GM12878 (cell line): ENCODE measurements around the gene TECTB. TPM values are rescaled to one million over a fixed set of nuclear protein-coding genes. Genes with fewer than 3 reads are reported as not detected.

ENCODE experiments used
- ATAC-seq: fragments of 200-7000 bp; cut with Tn5 transposase; 3 replicates; pipeline ENCODE4 v1.9.1; 2020; ENCODE audit warnings: mild to moderate bottlenecking, moderate library complexity
- BruUV-seq: library from RNA; stranded (reverse); fragments of 400-500 nt; replicated peaks from 2 replicates; lab custom pipeline; 2021; lab: Mats Ljungman, UMichigan
- CTCF ChIA-PET: fragments of 300-600 bp; sonication (Branson Sonifier 250); formaldehyde crosslinking; extraction: SDS; loops from one replicate; lab custom pipeline; 2021; ENCODE audit warnings: inconsistent platforms; lab: Yijun Ruan, JAX
- POLR2A ChIA-PET: fragments of 350-600 bp; formaldehyde crosslinking; extraction: SDS; loops from one replicate; lab custom pipeline; 2021; ENCODE audit warnings: inconsistent platforms; lab: Charles Lee
- RAD21 ChIA-PET: fragments of 300-600 bp; sonication (Branson Sonifier 250); formaldehyde crosslinking; loops from one replicate; lab custom pipeline; 2023; ENCODE audit warnings: antibody characterized with exemption; ENCODE audit not compliant: unreplicated experiment; lab: Charles Lee
- SMC1A ChIA-PET: fragments of 300-600 bp; sonication (Branson Sonifier 250); formaldehyde crosslinking; loops from one replicate; lab custom pipeline; 2023; ENCODE audit not compliant: unreplicated experiment, uncharacterized antibody; lab: Charles Lee
- DNase-seq: peaks from one replicate; pipeline ENCODE4 v3.0.0-alpha.2; 2011; ENCODE audit warnings: low read depth, low spot score
- FAIRE-seq: peaks from 3 replicates; lab custom pipeline; 2011; peaks lifted over from hg19 to GRCh38; lab: Jason Lieb, UNC
- H2AFZ ChIP-seq: 2 replicates; pipeline ENCODE4 v1.6.0; 2011; ENCODE audit warnings: low read depth, low read length, control low read depth; ENCODE audit not compliant: control insufficient read depth
- H3K27ac ChIP-seq: 2 replicates; pipeline ENCODE4 v1.5.1; 2011; ENCODE audit warnings: control low read depth; ENCODE audit not compliant: control insufficient read depth, insufficient read depth
- H3K27me3 ChIP-seq, 2 experiments: replicated peaks in 1 of 2; 2 replicates each; pipeline versions ENCODE4 v1.6.0 to v1.6.1; 2011; ENCODE audit warnings: low read length in 1 of 2; ENCODE audit not compliant: control insufficient read depth in 2 of 2, insufficient read depth in 2 of 2
- H3K36me3 ChIP-seq, 2 experiments: 2 replicates each; pipeline ENCODE4 v1.5.1; 2011; ENCODE audit warnings: low read length in 1 of 2; ENCODE audit not compliant: control insufficient read depth in 2 of 2, insufficient read depth in 2 of 2
- H3K4me1 ChIP-seq: 2 replicates; pipeline ENCODE4 v1.6.1; 2011; ENCODE audit warnings: mild to moderate bottlenecking, low read length, moderate library complexity, mixed read lengths; ENCODE audit not compliant: control insufficient read depth, insufficient read depth
- H3K4me2 ChIP-seq: 2 replicates; pipeline ENCODE4 v1.6.0; 2011; ENCODE audit warnings: control low read depth; ENCODE audit not compliant: control insufficient read depth, insufficient read depth
- H3K4me3 ChIP-seq: fragments of 200-600 bp; sonication (generic); 2 replicates; pipeline ENCODE4 v1.5.1; 2016
- H3K79me2 ChIP-seq: 2 replicates; pipeline ENCODE4 v1.6.0; 2011; ENCODE audit warnings: low read length; ENCODE audit not compliant: control insufficient read depth, insufficient read depth
- H3K9ac ChIP-seq: 2 replicates; pipeline ENCODE4 v1.8.0; 2011; ENCODE audit warnings: low read length, control low read depth, mixed read lengths; ENCODE audit not compliant: control insufficient read depth, insufficient read depth
- H3K9me3 ChIP-seq: replicated peaks from 3 replicates; pipeline ENCODE4 v1.5.1; 2011; ENCODE audit warnings: mild to moderate bottlenecking, low read length; ENCODE audit not compliant: control insufficient read depth, insufficient read depth
- H4K20me1 ChIP-seq: 2 replicates; pipeline ENCODE4 v1.6.0; 2011; ENCODE audit not compliant: control insufficient read depth, insufficient read depth
- BHLHE40 ChIP-seq, 2 experiments: fragments of 450-650 bp in 1 of 2; IDR thresholded peaks; 2 replicates each; pipeline ENCODE4 v1.6.1; 2011 to 2017; ENCODE audit warnings: low read depth in 2 of 2, borderline replicate concordance in 1 of 2, improper control_type of control experiment in 1 of 2, low read length in 1 of 2, mild to moderate bottlenecking in 1 of 2
- SKIL ChIP-seq: fragments of 450-650 bp; IDR thresholded peaks from 2 replicates; pipeline ENCODE4 v1.6.1; 2017; ENCODE audit warnings: mild to moderate bottlenecking, low read depth, inconsistent platforms; ENCODE audit not compliant: poor library complexity, severe bottlenecking
- WGBS: methylation state at CpG from one replicate; pipeline ENCODE4 v1.1.6; 2016; ENCODE audit warnings: low lambda C conversion rate; ENCODE audit not compliant: insufficient replicate concordance, insufficient coverage; ENCODE audit errors: missing lambda C conversion rate; 5-methylcytosine and 5-hydroxymethylcytosine counted together
- in situ Hi-C: fragments of 300-500 bp; cut with MboI; formaldehyde crosslinking; loops from 9 replicates; pipeline ENCODE4 v1.14.3; 2018; ENCODE audit warnings: mixed read lengths
- intact Hi-C: fragments of 100-400 bp; cut with micrococcal nuclease; formaldehyde crosslinking; loops from one replicate; pipeline ENCODE4 v1.14.2; 2022; ENCODE audit not compliant: unreplicated experiment
- polyA plus RNA-seq, 11 experiments: library from polyadenylated mRNA; depleted of rRNA in 4 of 11; unstranded in 6 of 11; stranded (reverse) in 5 of 11; fragments of >200 nt; fragmentation: Nextera tagmentation in 4 of 11; fragmentation: Illumina TruSeq in 1 of 11; extraction: Ambion mirVana in 4 of 11; extraction: Trizol in 1 of 11; gene quantifications; 1 replicate in 1 of 11; 2 replicates in 10 of 11; pipeline versions ENCODE4 v1.2.1 to v1.2.3, GENCODE V29; 2011 to 2016; ENCODE audit warnings: inconsistent platforms in 2 of 11, missing spikeins in 2 of 11, low read depth in 1 of 11
- total RNA-seq, 4 experiments: library from RNA; depleted of rRNA in 3 of 4; stranded (reverse); fragments of >200 nt in 3 of 4; fragmentation: Illumina TruSeq in 1 of 4; extraction: Trizol in 1 of 4; gene quantifications; 2 replicates each; pipeline versions ENCODE4 v1.2.1 to v1.2.3, GENCODE V29; 2013 to 2021

Gene TECTB
- total and polyA plus RNA-seq, 10 of the 15 experiments (the other 5 are each of a cell fraction or from before 2014, with no cell fraction given): not detected

- CTCF ChIA-PET: interaction anchor here (0.9 to 1.4 kb wide), 7 partner anchors 9 to 193 kb away, joined by 3 to 5 read pairs (median 4); no protein-coding TSS in a partner anchor
These were observed 47.5 kb downstream of the TECTB start for GRCh38 chr10:112330607-112331160.

More at GRCh38 chr10:112330607-112331160, 47.5 kb downstream of the TECTB start:
- Histone ChIP-seq H3K9ac (no peak overlapping the region), H3K4me1 (no peaks in the 10 kb centered on the region), H4K20me1 (no peaks in the 10 kb centered on the region), H3K79me2 (no peaks in the 10 kb centered on the region), H3K9me3 (no peaks in the 10 kb centered on the region), H3K4me3 (no peak overlapping the region), H2AFZ (no peak overlapping the region), H3K36me3 (no peaks in the 10 kb centered on the region), H3K27ac (no peak overlapping the region), H3K27me3 (no peaks in the 10 kb centered on the region; a peak in 1 of 4 replicates), H3K4me2 (no peak overlapping the region)
- intact Hi-C loops (no loop called here), in situ Hi-C loops (no loop called here)
- POLR2A ChIA-PET: interaction anchor here (0.8 kb wide), 1 partner anchor 45 kb away, joined by 3 read pairs; no protein-coding TSS in a partner anchor
- 0% methylated on average over 1 of the region's 1 CpG for WGBS
- TF ChIP-seq BHLHE40 (IDR thresholded peaks at IDR 0.05; ENCODE audit: borderline replicate concordance in 1 of 2, low read depth in 2 of 2, low read length in 1 of 2) (no peak), SKIL (no peak)
- RAD21 ChIA-PET: interaction anchor here (0.9 to 1.1 kb wide), 4 partner anchors 104 to 150 kb away, joined by 3 to 4 read pairs (median 3); no protein-coding TSS in a partner anchor
- SMC1A ChIA-PET: interaction anchor here (0.7 to 1.2 kb wide), 4 partner anchors 9 to 104 kb away, joined by 3 to 7 read pairs (median 6); partner anchors contain the start of gene ACSL5
- no TSS peak for BruUV-seq
- no peak for ATAC-seq
- no peak for FAIRE-seq
- no peak for DNase-seq
